Activated CD4-positive, CD25-positive, alpha-beta regulatory T cell treated with anti-CD3 and anti-CD28 coated beads, Interleukin-2, amount 50 U/mL, for 72 hours (primary cell): Measurements from ENCODE around the gene PLAAT1.

Source experiments
- DNase-seq: peaks from one replicate; pipeline ENCODE4 v3.0.0; 2021

Gene PLAAT1

GRCh38 chr3:193261970-193262369, 20.9 kb downstream of the PLAAT1 start:
- no peak for DNase-seq

GRCh38 chr3:193262707-193263106, 21.7 kb downstream of the PLAAT1 start:
- no peak for DNase-seq

DNA sequence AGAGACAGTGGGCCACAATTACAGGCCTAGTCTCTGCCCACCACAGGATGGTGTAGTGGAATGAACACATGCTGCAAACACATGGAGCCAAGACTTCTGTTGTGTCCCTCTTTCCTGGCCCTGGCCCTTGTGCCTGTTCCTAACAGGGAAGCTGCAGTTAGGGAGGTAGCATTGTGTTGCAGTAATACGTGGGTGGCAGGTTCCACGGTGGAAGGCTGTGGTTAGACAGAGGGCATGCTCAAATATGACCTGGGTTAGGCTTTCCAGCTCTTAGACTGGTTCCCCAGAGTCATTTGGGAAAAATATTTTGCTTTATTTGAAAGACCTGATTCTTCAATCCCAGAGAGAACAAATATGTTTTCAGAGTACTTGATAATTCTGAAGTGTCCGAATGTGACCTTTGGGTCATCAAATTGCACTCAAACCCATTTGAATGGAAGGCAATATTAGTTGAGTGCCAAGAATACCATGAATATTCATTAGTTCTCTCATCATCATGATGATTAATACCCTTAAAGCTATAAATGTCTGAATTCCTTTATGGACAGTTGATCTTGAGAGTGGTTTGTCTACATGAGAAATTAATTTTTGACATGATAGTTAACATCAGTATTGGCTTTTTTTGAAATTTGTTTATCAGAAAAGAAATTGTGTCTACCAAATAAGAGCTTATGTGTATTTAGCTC, 28.5 kb downstream of the PLAAT1 start:
- DNase-seq, result no peak

DNA sequence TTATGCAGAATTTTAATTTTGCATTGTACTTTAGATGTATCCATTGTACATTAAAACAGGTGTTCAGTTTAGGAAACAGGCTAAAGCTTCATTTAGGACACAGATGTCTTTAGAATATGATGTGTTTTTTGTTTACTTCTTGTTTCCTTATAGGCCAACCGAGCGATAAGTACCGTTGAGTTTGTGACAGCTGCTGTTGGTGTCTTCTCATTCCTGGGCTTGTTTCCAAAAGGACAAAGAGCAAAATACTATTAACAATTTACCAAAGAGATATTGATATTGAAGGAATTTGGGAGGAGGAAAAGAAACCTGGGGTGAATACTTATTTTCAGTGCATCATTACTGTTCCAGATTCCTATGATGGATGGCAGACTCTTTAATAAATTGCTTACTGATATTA, 29.4 kb downstream of the PLAAT1 start:
- no peak for DNase-seq

GRCh38 chr3:193271101-193271840, 30.2 kb downstream of the PLAAT1 start:
- no peak for DNase-seq

GRCh38 chr3:193292386-193292785, 51.4 kb downstream of the PLAAT1 start:
- no peak for DNase-seq

- no peak for DNase-seq
These were observed 55.0 kb downstream of the PLAAT1 start for GRCh38 chr3:193295985-193296384.

DNA sequence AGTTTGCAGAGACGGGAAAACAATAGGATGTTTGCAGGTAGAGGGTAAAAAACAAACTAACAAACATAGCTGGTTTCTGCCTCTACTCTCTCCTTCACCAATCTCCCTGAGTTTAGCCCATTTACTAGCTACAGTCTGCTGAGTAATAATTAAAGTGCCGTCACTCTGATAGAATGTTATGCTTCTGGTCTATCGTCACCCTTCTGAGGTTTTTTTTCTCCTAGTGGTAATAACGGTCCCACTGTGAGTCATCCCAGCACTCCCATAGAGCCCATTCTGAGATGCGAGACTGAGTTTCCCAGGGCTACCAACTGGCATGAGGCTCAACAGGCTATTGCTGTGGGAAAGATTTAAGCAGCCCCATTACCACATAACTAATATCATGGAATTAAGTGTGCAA, 56.4 kb downstream of the PLAAT1 start:
- DNase-seq, result no peak

- DNase-seq, result no peak
These were observed 60.4 kb downstream of the PLAAT1 start for GRCh38 chr3:193301433-193301832.

GRCh38 chr3:193305356-193305755, 64.3 kb downstream of the PLAAT1 start:
- no peak for DNase-seq

GRCh38 chr3:193310914-193311723, 70.1 kb downstream of the PLAAT1 start:
- DNase-seq, result no peak

DNA sequence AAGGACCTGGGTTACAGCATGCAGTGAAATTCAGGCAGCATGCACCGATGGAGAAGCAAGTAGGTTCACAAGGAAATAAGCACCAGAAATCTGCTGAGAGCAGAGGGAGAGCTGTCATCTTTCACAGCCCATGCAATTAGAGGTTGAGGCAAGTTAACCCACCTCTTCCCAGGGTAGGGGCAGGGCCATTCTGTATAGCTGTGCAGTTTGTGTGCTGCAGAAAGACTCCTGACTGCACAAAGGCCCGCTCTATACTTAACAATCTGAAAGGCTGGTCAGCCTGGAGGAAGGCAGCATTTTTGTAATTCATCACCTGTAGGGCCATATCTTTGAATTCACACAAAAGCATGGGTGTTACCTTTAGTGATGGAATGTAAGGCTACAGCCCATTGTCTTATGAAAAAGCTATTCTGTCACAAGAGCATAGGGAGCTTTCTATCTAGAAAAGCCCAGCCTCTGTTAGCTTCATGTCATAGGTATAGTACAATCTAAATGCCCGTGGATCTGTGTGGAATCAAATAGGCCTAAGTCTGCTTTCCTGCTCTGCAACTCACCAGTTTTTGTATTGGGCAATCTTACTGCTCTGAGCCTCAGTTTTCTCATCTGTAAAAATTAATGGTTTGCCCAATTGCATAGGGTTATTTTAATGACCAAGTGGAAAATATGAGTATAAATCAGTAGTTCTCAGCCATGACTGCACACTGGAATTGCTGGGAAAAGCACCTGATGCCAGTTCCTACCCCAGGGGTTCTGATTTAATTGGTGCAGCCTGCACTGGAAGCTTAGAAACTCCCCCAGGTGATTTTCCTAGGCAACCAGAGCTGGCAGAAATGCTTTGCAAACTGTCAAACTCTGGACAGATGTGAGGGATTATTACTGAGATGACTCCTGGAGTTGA, 72.3 kb downstream of the PLAAT1 start:
- no peak for DNase-seq

DNA sequence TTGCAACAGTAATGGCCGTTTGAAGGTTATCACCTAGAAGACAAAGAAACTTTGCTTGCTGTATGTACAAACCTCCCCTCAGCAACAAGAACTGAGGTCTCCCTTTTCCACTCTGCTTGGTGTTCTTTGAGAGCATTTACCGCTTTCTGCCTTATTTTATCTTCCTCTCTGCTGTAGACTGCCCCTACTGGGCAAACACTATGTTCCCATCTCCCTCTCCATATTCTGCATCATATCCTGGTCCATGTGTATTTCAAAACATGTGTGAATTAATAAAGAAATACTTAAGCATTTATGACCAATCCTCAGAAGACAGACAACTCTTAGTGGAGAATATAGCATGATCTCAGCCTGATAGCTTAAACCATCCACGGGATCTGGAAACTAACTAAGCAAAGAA, 73.1 kb downstream of the PLAAT1 start:
- DNase-seq, result no peak

GRCh38 chr3:193317682-193318300, 76.8 kb downstream of the PLAAT1 start:
- no peak for DNase-seq
